PFSK-1 (cell line): Measurements from ENCODE around the gene MCM5.

Experiments used
- FOXP2 ChIP-seq: optimal IDR thresholded peaks from 2 replicates; pipeline ENCODE3; 2011; ENCODE audit warnings: borderline replicate concordance, control low read depth, inconsistent platforms; ENCODE audit not compliant: insufficient read depth; ENCODE audit errors: extremely low read length, extremely low read depth
- POLR2AphosphoS5 ChIP-seq: IDR thresholded peaks from 2 replicates; pipeline ENCODE4 v1.6.1; 2012; ENCODE audit warnings: low read depth, mild to moderate bottlenecking, control low read depth, low read length, moderate library complexity
- SIN3A ChIP-seq: IDR thresholded peaks from 2 replicates; pipeline ENCODE4 v1.6.1; 2012; ENCODE audit warnings: mild to moderate bottlenecking, low read length, moderate library complexity, borderline replicate concordance; ENCODE audit not compliant: insufficient read depth
- TAF1 ChIP-seq: IDR thresholded peaks from 2 replicates; pipeline ENCODE4 v1.6.1; 2012; ENCODE audit warnings: low read length, control low read depth, borderline replicate concordance; ENCODE audit not compliant: insufficient read depth
- TF ChIP-seq, protein P1 (sequence below), 2 experiments: IDR thresholded peaks; 2 replicates each; pipeline versions ENCODE4 v1.6.1 to v1.8.0; 2011 to 2012; ENCODE audit warnings: low read depth in 2 of 2, low read length in 2 of 2, control low read depth in 1 of 2, inconsistent platforms in 1 of 2, mild to moderate bottlenecking in 1 of 2, moderate library complexity in 1 of 2; ENCODE audit not compliant: insufficient read depth in 1 of 2

Gene MCM5

DNA sequence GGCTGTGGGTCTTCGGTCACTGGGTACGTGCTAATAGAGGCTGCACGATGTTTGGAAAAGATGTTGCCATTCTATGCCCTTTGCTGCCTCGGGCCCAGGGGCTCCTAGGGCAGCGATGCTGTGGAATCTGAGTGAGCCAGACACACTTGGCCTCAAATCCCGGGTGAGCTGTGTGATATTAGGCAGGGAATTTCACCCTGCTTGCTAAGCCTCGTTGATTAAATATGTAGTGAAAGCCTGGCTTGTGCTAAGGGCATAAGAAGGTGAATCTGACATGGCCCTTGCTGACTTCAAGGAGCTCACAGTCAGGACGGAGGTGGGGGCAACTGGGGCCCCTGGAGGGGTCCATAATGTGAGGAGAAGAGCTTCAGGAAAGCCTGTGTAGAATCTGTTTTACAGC lies 24.4 kb upstream of the MCM5 start:
- TF ChIP-seq TAF1 (no peak), FOXP2 (no peak), SIN3A (no peak), POLR2AphosphoS5 (no peak)
- TF ChIP-seq, protein P1, sequence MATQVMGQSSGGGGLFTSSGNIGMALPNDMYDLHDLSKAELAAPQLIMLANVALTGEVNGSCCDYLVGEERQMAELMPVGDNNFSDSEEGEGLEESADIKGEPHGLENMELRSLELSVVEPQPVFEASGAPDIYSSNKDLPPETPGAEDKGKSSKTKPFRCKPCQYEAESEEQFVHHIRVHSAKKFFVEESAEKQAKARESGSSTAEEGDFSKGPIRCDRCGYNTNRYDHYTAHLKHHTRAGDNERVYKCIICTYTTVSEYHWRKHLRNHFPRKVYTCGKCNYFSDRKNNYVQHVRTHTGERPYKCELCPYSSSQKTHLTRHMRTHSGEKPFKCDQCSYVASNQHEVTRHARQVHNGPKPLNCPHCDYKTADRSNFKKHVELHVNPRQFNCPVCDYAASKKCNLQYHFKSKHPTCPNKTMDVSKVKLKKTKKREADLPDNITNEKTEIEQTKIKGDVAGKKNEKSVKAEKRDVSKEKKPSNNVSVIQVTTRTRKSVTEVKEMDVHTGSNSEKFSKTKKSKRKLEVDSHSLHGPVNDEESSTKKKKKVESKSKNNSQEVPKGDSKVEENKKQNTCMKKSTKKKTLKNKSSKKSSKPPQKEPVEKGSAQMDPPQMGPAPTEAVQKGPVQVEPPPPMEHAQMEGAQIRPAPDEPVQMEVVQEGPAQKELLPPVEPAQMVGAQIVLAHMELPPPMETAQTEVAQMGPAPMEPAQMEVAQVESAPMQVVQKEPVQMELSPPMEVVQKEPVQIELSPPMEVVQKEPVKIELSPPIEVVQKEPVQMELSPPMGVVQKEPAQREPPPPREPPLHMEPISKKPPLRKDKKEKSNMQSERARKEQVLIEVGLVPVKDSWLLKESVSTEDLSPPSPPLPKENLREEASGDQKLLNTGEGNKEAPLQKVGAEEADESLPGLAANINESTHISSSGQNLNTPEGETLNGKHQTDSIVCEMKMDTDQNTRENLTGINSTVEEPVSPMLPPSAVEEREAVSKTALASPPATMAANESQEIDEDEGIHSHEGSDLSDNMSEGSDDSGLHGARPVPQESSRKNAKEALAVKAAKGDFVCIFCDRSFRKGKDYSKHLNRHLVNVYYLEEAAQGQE (IDR thresholded peaks at IDR 0.05; ENCODE audit: insufficient read depth in 1 of 2, low read depth in 2 of 2, low read length in 2 of 2), result no peak

DNA sequence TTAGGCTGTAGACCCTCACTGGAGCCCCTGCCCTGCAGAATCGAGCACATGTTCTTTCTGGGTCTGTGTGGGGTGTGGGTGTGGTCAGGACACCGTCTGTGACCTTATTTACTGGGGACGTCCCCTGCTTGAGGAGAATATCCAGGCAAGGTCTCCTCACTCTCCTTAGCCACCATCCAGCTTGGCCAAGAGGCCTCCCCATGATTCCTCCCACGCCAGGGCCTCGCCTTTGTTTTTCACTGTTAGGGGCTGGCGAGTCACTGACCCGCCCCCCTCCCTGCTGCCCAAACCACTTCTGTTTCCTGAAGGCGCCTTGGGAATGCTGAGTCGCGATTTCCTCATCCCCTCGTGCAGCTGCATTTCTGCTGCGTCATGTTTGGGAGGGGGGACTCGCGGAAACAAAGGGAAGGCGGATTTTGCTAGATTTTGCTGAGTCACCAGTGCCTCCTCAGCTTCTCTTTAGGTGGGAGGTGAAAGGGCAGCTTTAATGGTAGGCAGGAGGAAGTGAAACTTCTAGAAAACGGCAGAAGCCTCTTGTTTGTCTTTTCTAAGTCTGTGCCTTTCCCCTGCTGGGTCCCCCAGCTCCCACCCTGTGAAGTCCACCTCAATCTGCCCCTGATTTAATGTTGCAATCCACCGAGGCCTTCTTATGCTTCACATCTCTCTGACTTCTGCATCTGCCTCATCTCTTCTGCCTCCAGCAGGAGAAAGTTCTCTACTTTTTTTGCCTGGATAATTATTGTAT lies 23.0 kb upstream of the MCM5 start:
- TF ChIP-seq POLR2AphosphoS5 (no peak), FOXP2 (no peak), TAF1 (no peak), SIN3A (peak; percentile 82; the same call in 1 of the 2 replicates)
- TF ChIP-seq, protein P1 (IDR thresholded peaks at IDR 0.05; ENCODE audit: insufficient read depth in 1 of 2, low read depth in 2 of 2, low read length in 2 of 2), result no peak; a peak in 1 of 4 replicates

DNA sequence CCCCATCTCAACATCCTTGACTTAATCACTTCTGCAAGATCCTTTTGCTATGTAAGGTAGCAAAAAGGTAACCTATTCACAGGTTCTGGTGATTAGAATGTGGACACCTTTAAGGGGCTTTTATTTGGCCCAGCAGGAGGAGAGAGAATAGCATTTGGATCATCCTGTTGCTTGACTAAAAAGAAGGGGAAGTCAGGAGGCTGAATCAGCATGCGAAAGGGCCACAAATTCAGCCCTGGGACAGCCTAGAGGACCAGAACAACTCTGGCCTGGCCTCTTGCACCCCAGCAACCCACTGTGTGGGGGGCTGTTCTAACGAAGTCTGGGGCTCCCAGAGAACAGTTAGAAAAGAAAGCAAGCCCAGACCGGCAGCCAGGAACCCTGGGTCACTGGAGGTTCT lies 22.2 kb upstream of the MCM5 start:
- TF ChIP-seq SIN3A, result no peak
- TF ChIP-seq FOXP2, result no peak
- no peak for TF ChIP-seq POLR2AphosphoS5
- TF ChIP-seq TAF1, result no peak
- TF ChIP-seq, protein P1 (IDR thresholded peaks at IDR 0.05; ENCODE audit: insufficient read depth in 1 of 2, low read depth in 2 of 2, low read length in 2 of 2), result no peak

DNA sequence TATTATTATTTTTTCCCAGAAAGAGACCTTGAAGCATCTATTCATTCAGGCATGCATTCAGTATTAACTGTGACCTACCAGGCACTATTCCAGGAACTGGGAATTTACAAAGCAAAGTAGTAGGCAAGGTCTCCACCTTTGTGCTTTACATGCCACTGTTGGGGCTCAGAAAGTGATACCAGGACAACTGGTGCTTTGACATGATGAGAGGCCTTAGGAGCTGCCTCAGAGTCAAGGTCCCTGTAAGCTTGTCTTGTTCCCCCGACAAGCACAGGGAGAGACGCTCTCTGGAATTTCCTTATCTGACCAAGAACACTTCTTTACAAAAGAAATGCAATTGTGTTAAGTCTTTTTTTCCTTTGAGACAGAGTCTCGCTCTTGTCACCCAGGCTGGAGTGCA lies 21.3 kb upstream of the MCM5 start:
- TF ChIP-seq POLR2AphosphoS5 (no peak), FOXP2 (no peak), TAF1 (no peak), SIN3A (no peak)
- TF ChIP-seq, protein P1 (IDR thresholded peaks at IDR 0.05; ENCODE audit: insufficient read depth in 1 of 2, low read depth in 2 of 2, low read length in 2 of 2), result no peak
